GM21447 (cell line): ENCODE measurements around the gene RAB11B.
A peak's percentile ranks its signal among the peaks of the same experiment; 100 is the strongest.
"Not testable (repeated sequence)": the region's sequence is repeated elsewhere in the genome, so short reads cannot be mapped to it uniquely, and the experiment has no call there.

Source experiments
- ATAC-seq: cut with Tn5 transposase; IDR thresholded peaks from one replicate; pipeline ENCODE4 v1.9.1; 2021; ENCODE audit not compliant: unreplicated experiment

Gene RAB11B

DNA sequence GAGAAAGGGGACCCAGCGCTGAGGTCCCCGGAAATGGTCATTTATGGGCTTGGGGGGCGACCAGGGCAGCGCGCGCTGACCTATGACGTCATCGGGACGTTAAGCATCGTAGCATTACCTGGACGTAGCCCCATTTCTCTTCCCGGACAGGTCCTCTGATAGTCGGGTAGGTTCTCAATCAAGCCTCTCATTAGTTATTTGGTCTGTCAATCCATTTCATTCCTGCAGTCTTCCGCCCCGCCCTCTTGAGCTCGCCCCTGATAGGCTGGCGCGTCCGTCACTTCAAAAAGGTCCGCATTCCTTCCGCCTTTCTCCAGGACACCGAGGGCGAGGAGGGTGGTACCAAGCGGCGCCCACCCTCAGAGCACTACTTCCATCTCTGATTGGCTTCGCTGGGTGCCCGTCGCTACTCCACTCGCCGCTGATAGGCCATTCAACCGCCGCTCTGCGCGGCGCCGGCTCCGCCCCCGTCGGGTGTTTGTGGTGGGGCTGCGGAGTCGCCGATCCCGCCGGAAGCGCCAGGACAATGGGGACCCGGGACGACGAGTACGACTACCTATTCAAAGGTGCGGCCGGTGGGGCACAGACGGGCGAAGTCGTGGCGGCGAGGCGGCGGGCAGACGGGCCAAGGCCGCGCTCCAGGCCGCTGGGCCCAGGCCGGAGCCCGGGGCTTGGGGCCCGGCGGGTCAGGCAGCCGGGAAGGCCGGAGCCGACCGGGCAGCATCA lies at the start of gene RAB11B:
TSS of gene RAB11B (plus strand) at position 470 of the 726 bp plus-strand sequence. CDS start at position 527, 57 bp downstream.
- peak; percentile 87 for ATAC-seq

DNA sequence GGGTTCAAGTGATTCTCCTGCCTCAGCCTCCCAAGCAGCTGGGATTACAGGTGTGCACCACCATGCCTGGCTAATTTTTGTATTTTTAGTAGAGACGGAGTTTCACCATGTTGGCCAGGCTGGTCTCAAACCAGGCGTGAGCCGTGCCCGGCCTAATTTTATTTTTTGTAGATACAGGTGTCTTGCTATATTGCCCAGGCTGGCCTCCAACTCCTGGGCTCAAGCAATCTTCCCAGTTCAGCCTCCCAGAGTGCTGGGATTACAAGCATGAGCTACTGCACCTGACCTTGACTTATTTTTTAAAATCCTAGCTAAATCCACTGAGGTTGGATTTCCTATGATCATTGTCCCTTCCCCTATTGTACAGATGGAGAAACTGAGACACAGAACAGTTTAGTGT lies 48.7 kb upstream of the RAB11B start:
- ATAC-seq = not testable (repeated sequence)

DNA sequence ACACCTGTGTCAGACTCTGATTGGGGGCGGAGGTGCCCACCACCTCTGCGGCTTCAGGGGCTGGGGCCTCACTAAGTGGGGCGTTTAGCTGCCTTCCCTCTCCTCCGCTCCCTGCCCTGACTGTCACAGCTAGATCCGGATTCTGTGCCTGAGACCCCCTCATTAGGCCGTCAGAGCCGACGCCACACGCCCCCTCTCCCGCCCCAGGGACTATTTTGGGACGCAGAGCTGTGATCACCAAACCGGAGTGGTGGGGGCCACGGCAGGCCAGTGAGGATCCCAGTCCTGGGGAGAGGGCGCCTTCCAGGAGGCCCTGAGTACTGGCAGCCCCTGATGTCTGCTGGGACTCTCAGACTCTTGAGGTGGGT lies 47.9 kb upstream of the RAB11B start:
- no peak for ATAC-seq

DNA sequence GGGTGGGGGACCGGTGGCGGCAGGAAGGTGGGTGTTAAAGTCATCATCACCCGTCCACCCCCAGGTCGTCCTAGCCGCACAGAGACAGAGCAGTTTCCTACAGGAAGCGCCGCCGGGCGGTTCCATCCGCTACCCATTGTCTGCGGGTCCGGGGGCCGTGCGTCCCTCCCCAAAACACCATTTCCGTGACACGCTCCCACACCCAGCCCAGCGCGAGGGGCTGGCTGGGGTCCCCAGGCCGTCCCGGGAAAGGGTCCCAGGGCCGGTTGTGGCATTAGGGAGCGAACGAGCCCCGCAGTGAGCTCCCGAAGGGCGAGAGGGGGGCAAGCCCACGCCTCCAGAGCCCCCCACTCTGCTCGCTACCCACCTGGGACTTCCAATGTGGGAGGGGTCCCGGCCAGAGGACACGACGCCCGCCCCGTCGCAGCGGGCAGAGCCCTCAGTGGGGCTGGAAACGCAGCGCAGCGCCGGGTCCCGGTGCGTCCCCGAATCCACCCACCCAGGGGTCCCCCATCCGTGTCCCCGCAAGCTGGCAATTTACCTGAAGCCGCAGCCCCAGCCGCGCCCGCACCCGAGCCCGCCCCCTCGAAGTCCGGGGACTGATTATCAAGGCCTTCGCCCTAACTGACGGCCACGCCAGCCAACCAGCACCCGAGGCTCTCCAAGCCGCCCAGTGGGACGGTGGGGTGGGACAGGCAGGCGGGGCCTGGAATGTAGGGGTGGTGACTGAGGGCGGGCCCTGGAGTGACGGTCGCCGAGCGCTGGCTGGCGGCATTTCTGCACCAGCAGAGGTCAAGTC lies 47.3 kb upstream of the RAB11B start, which contains the start of gene KANK3:
TSS of gene KANK3 (minus strand) at position 579 of the 799 bp plus-strand sequence. CDS start 5,434 bp downstream, outside the sequence.
- ATAC-seq = peak; percentile 86

DNA sequence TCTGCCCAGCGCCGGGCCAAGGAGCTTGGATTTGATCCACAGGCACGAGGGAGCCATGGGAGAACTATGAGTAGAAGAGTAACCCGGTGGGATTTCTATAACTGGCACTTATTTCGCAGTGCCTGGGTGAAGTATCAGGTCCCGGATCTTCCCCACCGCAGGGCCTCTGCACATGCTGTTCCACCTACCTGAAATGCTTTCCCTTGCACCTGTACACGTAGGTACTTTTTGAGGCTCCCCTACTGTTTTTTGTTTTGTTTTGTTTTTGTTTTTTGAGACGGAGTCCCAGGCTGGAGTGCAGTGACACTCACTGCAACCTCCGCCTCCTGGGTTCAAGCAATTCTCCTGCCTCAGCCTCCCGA lies 46.7 kb upstream of the RAB11B start:
- no peak for ATAC-seq

DNA sequence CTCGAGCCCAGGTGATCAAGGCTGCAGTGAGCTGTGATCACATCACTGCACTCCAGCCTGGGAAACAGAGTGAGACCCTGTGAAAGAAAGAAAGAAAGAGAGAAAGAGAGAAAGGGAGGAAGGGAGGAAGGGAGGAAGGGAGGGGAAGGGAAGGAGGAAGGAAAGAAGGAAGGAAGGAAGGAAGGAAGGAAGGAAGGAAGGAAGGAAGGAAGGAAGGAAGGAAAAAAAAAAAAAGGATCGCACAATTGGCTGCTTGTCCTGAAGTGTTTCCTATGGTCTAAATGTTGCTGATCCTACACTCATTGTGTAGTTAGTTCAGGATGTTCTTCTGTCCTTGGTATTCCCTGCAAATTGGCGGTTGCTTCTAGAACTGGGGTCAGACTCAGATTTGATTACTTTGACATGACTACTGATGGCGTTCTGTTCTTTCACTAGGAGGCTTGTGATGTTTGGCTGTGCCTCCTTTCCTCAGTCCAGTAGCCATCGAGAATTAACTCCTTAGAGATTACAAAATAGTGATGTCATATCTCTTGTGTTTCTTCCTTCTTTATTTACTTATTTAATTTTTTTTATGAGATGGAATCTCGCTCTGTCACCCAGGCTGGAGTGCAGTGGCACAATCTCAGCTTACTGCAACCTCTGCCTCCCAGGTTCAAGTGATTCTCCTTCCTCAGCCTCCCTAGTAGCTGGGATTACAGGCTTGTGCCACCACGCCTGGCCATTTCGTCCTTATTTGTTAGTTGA lies 40.4 kb upstream of the RAB11B start:
- not testable (repeated sequence) for ATAC-seq

DNA sequence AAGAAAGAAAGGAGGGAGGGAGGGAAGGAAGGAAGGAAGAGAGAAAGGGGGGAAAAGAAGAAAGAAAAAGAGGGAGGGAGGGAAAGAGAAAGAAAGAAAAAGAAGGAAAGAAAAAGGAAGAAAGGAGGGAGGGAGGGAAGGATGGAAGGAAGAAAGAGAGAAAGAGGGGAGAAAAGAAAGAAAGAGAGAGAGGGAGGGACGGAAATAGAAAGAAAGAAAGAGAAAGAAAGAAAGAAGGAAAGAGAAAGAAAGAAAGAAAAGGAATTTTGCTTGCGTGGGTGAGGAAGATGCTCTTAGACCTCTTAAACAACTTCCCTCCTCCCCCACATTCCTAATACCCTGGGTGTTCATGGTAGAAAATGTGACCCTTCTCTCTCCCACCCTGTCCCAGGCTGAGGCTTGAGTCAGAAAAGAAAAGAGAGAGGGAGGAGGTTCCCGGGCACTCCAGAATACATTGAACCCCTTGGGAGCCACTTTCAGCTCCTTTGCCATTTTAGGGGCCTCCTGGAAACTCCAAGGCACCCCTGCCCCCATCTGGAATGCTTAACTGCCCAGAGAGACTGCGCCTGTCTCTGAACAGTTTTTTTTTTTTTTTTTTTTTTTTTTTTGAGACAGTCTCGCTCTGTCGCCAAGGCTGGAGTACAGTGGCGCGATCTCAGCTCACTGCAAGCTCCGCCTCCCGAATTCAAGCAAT lies 37.9 kb upstream of the RAB11B start:
- no peak for ATAC-seq

DNA sequence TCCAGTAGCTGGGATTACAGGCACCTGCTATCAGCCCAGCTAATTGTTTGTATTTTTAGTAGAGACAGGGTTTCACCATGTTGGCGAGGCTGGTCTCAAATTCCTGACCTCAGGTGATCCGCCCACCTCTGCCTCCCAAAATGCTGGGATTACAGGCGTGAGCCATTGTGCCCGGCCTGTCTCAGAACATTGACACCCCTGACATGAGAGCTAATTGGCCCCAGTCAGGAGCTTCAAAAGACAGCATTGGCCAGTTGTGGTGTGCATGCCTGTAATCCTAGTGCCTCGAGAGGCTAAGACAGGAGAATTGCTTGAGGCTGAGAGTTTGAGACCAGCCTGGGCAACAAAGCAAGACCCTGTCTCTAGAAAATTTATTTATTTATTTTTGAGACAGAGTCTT lies 37.3 kb upstream of the RAB11B start:
- ATAC-seq = not testable (repeated sequence)

DNA sequence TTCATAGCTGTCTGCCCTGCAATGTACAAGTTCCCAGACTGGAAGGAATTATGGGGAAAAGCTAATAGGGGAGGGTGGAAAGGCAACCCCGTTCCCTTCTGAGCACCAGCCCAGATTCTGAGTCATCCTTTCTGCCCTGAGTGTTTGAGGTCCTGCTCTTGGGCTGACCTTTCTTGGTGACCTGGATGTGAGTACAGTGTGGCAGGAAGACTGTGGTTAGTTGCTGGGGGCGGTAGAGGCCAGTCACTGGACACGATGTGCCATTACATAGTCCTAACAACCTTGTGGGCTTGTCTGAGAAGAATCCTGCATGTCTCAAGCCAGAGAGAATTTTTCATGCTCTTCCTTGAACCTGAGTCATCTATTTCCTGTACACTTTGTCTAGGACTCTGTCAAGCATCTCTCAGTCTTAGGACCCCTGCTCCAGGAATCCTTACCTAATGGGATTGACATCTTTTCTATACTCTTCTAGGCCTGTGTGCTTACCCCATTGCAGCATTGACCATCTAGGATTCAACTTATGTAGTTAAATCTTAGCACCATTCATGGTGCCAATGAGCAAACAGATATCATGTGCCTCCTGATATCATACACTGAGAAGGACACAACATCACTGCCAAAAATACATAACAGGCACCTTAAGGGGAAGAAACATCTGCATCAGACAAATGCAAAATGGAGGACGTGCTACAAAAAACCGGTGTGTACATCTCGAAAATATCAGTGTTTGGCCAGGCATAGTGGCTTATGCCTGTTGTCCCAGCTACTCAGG lies 34.3 kb upstream of the RAB11B start:
- no peak for ATAC-seq

DNA sequence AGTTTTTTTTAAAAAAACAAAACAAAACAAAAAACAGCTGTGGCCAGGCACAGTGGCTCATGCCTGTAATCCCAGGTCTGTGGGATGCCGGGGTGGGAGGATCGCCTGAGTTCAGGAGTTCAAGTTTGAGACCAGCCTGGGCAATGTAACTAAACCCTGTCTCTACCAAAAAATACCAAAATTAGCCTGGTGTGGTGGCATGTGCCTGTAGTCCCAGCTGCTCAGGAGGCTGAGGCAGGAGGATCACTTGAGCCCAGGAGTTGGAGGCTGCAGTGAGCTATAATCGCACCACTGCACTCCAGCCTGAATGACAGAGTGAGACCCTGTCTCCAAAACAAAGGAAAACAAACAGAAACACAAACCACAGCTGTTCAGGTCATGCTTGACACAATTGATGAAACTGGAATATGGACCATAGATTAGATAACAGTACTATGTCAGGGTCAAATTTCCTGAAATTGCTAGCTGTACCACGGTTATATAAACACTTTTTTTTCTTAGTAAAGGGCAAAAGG lies 33.1 kb upstream of the RAB11B start:
- no peak for ATAC-seq

DNA sequence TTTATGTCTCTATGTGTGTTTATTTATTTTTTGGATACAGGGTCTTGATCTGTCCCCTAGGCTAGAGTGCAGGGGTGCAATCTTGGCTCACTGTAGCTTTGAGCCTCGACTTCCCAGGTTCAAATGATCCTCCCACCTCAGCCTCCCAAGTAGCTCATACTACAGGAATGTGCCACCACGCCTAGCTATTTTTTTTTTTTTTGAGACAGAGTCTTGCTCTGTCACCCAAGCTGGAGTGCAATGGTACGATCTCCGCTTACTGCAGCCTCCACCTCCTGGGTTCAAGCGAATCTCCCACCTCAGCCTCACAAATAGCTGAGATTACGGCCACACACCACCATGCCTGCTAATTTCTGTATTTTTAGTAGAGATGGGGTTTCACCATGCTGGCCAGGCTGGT lies 31.2 kb upstream of the RAB11B start:
- no peak for ATAC-seq

DNA sequence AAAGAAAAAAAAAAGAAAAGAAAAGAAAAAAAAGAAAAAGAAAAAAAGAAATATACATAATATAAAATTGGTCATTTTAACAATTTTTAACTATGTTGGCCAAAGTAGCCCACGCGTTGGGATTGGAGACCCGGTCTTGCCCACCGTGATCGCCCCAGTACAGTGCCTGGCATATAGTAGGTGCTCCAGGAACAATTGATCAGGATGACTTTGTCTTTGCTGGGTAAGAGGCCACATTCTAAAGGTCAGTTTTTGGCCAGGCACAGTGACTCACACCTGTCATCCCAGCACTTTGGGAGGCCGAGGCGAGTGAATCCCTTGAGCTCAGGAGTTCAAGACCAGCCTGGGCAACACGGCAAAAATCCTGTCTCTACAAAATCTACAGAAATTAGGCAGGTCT lies 30.0 kb upstream of the RAB11B start:
- ATAC-seq = no peak

DNA sequence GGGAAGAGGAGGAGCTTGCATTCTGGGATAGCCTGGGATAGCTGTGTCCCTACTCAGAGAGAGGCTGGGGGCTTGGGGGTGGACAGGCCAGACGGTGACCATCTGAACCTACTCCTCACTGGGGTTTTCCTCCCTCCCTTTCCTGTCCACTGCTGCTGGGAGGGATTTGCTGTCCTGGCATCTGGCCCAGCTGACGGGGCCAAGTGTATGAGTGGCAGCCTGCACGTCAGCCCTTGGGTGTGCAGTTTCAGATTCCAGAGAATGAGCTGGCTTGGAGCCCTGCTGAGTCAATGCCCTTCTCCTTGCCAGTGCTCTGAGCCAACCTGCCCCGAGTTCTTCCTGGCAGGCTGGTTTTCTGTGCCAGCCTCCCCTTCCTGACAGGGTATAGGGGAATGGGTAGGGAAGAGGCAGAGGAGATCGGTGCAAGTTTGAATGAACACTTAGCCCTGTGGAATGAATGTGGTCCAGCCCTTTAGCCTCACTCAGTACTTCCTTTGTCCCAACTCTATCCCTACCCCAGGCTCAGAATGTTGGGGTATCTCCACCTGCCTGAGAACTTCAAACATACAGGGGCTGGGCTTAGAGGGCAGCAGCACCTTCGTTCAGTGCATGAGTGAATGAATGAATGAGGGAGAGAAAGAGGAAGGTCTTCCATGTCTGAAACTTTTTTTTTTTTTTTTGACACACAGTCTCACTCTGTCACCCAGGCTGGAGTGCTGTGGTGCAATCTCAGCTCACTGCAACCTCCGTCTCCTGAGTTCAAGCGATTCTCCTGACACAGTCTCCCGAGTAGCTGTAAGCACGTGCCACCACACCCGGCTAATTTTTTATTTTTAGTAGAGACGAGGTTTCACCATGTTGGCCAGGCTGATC lies 28.0 kb upstream of the RAB11B start:
- no peak for ATAC-seq

DNA sequence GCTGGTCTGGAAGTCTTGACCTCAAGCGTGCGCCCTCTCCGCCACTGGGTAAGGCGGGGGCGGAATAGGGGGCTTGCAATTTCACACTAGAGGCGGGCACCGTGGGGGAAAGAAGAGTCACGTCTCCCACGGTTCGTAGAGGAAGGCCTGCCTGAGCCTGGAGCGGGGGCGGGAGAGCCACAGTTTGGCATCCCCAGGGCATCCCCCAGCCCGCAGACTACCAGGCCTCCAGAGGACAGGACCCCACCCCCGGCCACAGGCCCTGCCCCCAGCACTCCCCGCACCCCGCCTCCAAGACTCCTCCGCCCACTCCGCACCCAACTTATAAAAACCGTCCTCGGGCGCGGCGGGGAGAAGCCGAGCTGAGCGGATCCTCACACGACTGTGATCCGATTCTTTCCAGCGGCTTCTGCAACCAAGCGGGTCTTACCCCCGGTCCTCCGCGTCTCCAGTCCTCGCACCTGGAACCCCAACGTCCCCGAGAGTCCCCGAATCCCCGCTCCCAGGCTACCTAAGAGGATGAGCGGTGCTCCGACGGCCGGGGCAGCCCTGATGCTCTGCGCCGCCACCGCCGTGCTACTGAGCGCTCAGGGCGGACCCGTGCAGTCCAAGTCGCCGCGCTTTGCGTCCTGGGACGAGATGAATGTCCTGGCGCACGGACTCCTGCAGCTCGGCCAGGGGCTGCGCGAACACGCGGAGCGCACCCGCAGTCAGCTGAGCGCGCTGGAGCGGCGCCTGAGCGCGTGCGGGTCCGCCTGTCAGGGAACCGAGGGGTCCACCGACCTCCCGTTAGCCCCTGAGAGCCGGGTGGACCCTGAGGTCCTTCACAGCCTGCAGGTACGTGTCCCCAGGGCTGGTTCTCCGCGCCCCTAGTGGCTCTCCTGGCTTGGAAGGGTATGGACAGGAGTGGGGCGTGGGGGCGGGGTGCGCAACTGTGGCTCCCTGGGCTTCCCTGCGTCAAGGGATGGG lies 26.1 kb upstream of the RAB11B start, which contains the start of gene ANGPTL4:
TSS of gene ANGPTL4 (plus strand) at position 353 of the 969 bp plus-strand sequence. CDS start at position 520, 167 bp downstream.
- ATAC-seq = no peak

DNA sequence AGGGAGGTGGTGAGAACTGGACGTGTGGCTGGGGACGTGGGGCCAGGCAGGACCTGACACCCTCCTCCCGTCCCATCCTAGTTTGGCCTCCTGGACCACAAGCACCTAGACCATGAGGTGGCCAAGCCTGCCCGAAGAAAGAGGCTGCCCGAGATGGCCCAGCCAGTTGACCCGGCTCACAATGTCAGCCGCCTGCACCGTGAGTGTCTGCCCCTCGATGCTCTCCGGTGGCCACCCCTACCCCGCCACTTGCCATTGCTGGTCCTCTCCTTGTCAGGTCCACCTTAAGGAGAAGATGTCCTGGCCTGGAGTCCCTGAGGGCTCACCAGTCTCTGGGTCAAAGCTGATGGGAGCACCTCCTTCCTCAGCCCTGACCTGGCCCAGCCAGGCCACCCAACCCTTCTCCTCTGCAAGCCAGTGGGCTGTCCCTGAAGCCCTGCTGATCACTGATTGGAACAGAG lies 24.0 kb upstream of the RAB11B start:
- ATAC-seq = no peak

DNA sequence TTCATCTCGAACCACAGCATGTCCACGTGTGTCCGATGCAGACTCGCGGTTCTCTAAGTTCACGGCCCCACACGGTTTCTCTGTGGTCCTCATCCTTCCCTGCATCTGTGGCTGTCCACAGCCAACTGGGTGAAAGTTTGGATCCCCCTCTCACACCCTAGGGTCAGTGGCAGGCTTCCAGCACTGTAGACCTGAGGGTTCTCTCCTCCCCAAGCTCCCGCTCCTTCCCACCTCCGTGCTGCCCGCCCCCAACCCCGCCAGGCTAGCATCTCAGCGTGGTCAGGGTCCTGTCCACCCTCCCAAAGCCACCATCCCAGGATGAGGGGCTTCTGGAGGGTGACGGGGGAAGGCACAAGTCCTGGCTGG lies 23.2 kb upstream of the RAB11B start:
- no peak for ATAC-seq

DNA sequence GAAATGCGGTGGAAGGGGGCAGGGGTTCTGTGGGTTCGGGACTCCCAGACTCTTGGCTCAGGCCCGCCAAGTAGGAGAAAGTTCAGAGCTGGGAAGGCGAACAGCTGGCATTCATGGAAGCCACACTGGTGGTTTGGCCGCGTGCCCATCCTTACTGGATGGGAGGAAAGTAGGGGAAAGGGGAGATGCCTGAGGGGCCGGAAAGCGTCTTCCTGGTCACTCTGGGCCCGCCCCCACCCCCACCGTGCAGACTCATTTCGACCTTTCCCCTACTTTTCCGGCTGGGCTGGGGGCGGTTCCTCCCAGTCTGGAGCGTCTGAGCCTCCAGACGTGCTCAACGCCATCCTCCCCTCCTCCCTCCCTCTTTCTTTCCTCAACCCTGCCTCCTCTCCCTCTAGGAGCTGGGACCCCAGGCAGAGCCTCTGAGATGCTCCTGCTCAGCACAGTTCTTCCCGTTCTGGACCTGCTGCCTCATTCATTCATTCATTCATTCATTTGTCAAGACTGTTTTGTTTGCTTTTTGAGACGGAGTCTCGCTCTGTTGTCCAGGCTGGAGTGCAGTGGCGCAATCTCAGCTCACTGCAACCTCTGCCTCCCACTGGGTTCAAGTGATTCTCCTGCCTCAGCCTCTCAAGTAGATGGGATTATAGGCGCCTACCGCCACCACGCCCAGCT lies 22.7 kb upstream of the RAB11B start:
- ATAC-seq = no peak
